Fibroblast of peridontal ligament (primary cell): ENCODE measurements around the gene CHCHD10.

ENCODE experiments used
- DNase-seq: peaks from one replicate; pipeline ENCODE4 v3.0.0-alpha.2; 2010; ENCODE audit errors: extremely low read depth

Gene CHCHD10

DNA sequence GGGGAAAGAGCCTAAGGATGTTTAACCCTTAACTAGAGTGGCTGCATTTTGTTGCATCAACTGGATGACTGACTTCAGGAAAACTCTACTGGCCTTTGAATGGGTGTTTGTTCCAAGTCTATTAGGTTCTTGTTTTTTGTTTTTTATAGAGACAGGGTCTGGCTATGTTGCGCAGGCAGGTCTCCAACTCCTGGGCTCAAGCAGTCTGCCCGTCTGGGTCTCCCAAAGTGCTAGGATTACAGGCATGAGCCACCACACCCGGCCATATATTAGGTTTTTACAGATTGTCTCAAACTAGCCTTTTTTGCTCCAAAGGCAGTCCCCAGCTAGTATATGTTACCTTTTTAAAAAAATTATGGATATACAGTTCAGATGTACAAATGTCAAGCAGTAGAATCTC lies 20.1 kb upstream of the CHCHD10 start:
- no peak for DNase-seq

DNA sequence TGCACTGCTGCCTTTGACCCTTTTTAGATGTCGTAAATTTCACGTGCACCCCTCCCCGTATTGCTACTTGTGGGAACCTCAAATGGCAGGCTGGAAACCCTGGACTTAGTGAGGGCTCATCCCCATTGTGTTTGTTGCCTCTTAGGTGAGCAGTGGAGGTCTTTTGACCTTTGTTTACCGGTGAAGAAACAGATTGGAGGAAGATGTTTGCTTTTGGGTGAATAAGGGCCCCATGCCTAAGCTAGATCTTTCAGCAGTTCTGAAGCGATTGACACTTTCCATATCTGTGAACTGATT lies 19.8 kb upstream of the CHCHD10 start:
- DNase-seq = no peak

DNA sequence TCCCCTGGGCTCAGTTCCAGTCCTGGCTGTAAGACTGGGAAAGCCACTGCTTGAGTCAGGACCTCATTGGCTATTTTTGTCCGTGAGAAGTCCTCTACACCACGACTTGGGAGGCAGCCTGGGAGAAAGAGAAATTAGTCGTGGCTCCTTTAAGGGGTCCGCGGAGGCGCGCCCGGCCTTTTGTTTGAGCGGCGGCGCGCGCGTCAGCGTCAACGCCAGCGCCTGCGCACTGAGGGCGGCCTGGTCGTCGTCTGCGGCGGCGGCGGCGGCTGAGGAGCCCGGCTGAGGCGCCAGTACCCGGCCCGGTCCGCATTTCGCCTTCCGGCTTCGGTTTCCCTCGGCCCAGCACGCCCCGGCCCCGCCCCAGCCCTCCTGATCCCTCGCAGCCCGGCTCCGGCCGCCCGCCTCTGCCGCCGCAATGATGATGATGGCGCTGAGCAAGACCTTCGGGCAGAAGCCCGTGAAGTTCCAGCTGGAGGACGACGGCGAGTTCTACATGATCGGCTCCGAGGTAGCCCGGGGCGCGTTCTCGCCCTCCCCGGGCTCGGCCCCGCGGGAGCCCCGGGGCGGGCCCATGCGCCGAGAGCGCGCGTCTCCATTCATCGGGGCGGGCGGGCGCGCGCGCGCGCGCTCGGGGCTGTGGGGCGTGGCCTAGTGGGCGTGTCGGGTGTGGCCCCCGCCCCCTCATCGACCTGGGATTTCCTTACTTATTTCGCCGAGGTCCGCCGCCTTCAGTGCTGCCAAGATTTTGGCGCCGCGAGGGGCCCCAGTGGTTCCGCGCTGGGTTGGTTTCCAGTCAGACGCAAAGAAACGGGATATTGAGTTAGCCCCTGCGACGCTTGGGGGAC lies 19.2 kb upstream of the CHCHD10 start, which contains the start of gene SMARCB1:
Gene SMARCB1, plus strand, starts transcription at position 215 of the 848 bp plus-strand sequence. Its CDS starts 204 bp downstream, at position 419.
- DNase-seq = peak; percentile 89

DNA sequence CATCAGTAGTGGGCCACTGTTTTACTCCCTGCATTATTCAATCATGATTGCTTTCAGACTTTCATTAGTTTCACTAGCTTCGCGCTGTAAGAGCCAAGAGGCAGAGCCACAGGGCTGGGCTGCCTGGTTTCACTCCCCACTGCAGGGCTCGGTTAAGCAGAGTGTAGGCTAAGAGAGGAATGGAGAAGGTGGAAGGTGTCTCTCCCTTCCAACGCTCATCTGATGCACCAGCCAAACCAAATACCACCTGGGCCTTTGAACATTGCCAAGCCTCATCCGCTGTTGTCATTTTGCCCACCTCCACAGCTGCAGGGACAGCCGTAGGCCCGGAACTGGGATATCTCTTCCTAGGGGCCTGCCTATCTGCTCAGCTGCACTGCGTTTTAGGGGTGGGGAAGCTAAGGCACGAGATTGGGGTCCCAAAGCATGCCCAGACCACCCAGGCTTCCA lies 18.5 kb upstream of the CHCHD10 start:
- no peak for DNase-seq

DNA sequence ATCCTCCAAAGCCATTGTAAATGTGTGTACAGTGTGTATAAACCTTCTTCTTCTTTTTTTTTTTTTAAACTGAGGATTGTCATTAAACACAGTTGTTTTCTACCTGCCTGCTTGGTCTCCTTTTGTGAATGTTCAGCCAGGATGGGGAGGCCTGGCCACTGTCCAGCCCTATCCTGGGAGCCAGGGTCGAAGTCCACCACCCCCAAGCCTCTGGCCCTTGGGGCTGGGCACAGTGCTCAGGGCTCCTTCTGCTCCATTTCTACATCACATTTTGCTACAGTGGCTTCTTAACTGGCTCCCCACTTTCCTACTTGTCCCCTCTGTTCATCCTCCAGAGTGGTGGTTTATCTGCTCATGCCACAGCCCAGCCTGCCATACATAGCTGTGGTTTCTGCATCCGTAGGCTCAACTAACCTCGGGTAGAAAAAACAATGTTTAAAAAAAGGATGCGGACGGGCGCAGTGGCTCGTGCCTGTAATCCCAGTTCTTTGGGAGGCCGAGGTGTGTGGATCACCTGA lies 16.5 kb upstream of the CHCHD10 start:
- peak; percentile 76 for DNase-seq

DNA sequence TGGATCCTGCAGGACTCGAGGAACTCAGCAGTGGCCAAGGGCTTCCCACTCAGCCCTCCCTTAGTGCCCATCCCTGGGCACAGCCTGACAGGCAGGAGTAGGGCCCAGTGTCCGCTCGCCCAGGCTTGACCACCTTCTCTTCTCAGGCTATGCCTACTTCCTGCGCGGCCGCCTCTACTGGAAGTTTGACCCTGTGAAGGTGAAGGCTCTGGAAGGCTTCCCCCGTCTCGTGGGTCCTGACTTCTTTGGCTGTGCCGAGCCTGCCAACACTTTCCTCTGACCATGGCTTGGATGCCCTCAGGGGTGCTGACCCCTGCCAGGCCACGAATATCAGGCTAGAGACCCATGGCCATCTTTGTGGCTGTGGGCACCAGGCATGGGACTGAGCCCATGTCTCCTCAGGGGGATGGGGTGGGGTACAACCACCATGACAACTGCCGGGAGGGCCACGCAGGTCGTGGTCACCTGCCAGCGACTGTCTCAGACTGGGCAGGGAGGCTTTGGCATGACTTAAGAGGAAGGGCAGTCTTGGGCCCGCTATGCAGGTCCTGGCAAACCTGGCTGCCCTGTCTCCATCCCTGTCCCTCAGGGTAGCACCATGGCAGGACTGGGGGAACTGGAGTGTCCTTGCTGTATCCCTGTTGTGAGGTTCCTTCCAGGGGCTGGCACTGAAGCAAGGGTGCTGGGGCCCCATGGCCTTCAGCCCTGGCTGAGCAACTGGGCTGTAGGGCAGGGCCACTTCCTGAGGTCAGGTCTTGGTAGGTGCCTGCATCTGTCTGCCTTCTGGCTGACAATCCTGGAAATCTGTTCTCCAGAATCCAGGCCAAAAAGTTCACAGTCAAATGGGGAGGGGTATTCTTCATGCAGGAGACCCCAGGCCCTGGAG lies 15.7 kb upstream of the CHCHD10 start:
- DNase-seq = no peak

DNA sequence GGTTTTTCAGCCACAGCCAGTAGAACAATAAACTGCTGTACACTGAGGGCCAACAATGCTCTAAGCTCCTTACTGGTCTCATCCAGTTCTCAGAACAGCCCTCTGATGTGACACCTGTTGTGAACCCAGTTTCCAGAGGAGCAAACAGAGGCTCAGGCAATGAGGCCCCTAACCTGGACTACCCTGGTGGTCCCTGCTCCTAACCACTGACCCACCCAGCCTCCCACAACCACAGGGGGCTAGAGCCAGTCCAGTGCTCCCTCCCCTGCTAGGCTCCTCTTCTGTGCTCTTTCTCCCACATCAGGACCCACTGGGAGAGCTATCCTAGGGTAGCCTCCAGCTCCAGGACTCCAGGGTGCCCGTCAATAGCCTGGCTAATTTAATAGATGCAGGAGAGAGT lies 14.9 kb upstream of the CHCHD10 start:
- DNase-seq = no peak

DNA sequence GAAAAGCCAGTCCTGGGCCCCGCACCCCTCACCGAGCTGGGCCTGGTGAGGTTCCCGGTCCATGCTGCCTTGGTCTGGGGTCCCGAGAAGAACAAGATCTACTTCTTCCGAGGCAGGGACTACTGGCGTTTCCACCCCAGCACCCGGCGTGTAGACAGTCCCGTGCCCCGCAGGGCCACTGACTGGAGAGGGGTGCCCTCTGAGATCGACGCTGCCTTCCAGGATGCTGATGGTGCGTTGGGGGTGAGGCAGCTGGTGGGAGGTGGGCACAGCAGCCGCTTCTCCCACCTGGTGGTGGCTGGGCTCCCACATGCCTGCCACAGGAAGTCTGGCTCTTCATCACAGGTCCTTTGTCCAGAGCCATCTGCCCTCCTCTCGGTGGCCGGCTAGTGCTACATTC lies 14.5 kb upstream of the CHCHD10 start:
- DNase-seq = no peak

DNA sequence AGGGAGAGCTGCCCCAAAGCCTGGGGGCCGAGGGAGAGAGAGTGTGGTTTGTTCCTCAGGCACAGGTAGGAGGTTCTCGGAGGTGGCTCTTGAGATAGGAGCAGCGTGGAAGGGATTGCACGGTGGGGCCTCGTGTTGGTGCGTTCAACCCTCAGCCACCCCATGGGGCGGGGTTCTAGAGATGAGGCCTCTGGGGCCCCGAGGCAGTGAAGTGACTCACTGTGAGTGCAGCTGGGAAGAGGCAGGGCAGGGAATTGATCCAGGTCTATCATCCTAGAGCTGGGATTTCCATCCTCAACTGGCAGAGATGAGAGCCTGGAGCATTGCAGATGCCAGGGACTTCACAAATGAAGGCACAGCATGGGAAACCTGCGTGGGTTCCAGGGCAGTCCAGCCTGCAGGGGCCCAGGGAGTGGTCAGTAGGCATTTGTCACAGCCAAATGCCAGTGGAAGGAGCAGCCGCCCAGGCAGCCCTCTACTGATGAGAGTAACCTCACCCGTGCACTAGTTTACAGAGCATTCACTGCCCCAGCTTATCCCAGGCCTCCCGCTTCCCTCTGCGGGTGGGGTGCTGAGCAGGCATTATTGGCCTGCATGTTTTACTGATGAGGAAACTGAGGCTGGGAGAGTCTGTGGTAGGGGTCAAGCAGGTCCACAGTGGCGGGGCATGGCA lies 13.9 kb upstream of the CHCHD10 start:
- peak; percentile 76 for DNase-seq

DNA sequence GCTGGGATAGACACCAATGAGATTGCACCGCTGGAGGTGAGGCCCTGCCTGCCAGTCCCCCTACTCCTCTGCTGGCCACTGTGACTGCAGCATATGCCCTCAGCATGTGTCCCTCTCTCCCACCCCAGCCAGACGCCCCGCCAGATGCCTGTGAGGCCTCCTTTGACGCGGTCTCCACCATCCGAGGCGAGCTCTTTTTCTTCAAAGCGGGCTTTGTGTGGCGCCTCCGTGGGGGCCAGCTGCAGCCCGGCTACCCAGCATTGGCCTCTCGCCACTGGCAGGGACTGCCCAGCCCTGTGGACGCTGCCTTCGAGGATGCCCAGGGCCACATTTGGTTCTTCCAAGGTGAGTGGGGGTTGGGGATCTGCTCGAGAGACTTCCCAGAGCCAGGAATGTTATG lies 13.3 kb upstream of the CHCHD10 start:
- no peak for DNase-seq

DNA sequence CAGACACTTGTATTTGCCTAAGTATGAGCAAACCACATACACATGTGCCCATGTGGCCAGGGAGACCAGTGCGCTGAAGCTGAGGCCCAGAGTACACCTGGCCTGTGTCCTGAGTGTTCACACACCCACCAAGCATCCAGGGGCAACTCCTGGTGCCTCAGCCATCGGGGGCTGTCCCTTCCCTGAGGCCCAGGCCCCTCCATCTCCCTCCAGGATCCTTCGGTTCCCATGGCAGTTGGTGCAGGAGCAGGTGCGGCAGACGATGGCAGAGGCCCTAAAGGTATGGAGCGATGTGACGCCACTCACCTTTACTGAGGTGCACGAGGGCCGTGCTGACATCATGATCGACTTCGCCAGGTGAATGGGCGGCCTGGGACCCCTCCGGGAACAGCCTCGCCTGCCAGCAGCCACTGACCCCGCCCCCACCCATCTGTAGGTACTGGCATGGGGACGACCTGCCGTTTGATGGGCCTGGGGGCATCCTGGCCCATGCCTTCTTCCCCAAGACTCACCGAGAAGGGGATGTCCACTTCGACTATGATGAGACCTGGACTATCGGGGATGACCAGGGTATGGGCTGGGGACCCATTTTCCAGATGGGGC lies 12.5 kb upstream of the CHCHD10 start:
- DNase-seq = no peak

DNA sequence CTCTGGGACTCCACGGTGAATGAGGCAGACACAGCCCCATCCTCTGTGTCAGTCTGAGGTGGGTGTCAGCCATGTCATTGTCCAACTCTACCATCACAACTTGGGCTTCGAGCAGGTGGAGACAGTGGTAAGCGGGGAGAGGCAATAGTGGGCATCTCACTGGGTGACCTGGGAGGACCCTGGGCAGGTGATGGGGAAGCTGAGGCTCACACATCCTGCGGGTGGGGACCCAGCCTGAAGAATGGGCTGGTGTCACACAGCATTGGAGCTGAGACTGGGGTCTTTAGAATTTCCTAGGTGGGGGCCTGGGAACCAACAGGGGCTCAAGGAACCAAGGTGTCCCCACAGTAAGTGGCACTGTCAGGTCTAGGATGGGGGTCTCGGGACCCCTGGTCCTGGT lies 12.0 kb upstream of the CHCHD10 start:
- DNase-seq = no peak

DNA sequence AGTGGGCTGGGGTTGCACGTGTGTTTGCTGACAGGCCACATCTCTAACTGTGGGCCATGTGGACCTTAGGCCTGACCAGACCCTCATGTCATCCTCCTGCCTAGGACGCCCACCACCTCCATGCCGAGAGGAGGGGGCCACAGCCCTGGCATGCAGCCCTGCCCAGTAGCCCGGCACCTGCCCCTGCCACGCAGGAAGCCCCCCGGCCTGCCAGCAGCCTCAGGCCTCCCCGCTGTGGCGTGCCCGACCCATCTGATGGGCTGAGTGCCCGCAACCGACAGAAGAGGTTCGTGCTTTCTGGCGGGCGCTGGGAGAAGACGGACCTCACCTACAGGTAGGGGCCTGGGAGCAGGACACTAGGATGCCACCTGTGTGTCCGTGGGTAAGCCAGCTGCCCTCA lies 11.3 kb upstream of the CHCHD10 start:
- no peak for DNase-seq

DNA sequence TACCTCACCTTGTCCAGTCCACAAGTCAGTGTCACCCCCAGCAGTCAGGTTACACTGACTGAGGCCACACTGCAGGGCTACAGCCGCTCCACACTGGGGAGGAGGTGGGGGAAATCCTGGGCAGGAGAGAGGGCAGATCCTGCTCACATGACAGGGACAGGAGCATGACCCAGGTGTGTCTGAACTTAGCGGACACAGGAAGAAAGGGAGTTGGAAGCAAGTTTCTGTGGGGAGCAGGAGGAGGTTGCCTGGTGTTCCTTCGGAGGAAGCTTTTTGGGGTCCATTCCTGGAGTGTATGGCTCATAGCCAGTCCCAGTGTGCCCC lies 10.8 kb upstream of the CHCHD10 start:
- no peak for DNase-seq

DNA sequence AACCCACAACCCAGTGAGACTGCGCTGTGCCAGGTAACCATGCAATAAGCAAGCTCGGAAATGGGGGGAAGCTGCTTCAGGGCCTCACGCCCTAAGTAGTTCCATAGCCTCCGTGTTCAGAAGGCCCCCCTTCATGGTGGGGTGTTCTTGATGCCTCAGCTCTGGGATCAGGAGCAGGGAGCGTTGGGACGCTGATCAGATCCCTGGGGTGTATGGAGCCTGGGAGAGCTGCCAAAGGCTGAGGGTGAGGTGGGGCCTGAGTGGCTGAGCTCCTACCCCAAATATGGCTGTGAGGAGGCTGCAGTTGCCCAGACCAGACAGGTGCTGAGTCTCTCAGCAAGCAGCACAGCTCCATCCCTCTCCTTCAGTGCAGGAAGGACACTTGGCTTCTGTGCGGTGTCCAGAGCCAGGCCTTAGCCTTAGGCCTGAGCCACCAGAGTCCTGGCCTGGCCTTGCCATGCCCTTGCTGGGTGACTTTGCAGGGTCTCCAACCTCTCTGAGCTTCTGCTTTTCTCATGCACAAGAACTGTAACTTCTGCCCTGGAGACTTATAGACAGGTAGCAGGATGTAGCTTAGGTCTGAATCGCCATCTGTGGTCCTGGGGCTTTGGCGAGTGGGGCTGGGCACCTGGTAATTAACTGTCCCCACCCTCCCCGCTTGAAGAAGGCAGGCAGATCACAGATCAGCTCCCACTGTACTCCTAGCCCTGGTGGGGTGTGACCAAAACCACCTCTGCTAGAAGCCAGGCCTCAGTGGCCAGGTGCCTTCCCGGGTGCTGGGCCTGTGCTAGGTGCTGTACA lies 10.2 kb upstream of the CHCHD10 start:
- DNase-seq = no peak

DNA sequence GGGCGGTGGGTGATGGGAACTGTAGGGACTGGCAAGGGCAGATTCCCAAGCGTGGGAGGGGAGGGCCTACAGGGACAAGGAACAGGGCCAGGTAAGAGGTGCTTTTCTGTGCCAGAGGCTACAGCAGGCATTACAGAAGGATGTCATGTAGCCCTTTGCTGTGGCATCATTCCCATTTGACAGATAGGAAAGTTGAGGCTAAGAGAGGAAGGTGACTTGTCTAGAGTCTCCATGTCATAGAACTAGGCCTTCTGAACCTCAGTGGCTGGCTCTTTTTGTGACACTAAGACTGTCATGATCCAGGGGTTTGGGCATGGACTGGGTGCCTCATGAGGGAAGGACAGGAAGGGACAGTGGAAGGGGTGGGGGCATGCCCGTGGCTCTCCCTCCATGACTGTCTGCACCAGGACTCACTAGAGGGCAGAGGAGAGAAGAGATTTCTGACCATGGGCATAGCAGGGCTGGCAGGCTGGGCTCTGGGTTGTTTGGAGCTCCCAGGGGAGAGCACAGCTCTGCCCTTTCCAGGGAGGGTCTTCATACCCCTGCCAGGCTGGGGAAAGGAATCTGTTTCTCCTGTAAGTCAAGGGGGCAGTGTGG lies 8.1 kb upstream of the CHCHD10 start:
- DNase-seq = no peak

DNA sequence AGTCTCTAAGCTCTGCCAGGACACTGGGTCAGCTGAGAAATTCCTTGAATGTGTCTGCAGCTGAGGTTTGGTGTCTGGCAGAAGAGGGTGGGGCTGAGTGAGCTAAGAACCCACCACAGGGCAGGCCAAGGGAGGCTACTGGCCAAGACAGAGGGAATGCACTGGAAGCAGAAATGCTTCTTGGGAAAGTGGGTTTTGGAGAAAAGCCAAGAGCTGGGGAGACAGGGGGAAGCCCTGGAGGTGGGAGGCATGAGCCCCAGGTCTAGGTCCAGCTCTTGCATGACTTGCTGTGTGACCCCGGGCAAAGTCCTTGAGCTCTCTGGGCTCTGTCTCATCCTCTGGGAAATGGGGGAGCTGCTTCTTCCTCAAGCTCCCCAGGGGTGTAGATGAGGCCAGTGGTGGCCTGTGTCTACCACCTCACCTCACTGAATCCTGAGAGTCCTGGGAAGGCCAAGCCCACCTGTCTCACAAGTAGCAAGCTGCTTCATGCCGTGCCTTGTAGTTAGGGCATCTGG lies 7.2 kb upstream of the CHCHD10 start:
- DNase-seq = peak; percentile 73

DNA sequence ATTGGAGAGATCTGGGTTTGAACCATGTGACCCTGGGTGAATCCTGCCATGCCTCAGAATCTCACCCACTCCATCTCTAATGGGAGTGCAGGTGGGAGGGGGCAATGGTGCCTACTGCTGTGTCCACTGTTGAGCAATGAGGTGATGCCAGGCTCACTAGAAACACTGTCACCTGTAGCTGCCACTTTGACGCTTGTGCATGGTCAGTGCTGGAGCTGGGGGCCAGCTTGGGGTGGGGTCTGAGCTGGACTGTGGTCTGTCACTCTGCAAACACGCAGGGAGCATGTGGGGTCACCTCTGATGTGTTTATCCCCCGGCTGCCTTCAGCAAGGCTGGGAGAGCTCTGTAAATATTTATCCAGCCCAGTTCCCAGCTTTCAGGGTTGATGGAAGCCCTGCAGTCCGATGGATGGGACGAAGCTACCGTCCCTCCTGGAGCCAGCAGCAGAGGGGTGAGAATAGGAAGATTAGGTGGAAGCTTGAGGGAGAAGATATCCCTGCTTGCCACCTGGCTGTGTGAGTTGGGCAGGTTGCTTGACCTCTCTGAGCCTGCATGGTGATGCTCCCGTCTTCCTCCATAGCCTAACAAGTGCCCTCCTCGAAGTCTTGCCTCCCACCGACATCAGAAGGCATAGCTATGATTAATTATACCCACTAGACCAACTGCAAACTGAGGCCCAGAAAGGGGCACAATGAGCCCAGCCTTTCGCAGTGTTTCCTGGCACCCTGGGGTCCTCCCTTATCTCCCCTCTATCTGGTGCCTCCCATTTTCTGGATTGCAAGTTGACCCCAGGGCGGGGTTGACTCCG lies 6.5 kb upstream of the CHCHD10 start:
- no peak for DNase-seq

DNA sequence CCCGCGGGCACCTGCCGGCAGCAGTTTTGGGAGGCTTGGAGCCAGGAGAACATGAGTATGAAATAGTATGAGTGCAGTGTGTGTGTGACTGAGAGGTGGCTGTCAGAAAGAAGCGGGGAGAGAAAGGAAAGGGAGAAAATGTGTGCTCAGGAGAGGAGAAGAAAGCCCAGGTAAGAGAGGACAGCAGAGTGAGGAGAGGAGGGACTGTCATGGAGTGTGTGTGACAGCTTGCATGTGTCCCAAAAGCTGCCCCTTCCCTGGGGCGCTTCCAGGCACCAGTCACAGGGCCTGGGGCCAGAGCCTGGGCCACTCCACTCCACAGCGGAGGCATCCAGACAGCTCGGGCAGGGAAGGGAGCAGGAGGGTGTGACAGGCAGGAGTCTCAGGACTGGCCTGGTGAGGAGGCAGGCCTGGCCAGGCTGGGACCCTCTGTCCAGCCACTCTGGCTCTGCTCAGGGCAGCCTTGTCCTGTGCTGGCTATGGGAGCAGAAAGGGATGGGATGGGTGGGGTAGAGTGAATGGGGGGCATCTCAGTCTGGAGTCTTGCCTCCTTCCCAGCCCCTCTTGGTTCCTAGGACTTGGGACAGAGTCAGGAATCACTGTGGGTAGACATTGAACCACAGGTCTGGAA lies 5.8 kb upstream of the CHCHD10 start:
- DNase-seq = no peak
